OCI-LY7 (cell line): ENCODE measurements around the gene ZNF800. TPM values are rescaled to one million over a fixed set of nuclear protein-coding genes. Genes with fewer than 3 reads are reported as not detected.

Experiments used
- BruUV-seq: library from RNA; stranded (reverse); fragments of 400-500 nt; replicated peaks from 2 replicates; lab custom pipeline; 2021; lab: Mats Ljungman, UMichigan
- CTCF ChIA-PET: fragments of 300-600 bp; sonication (Branson Sonifier 250); formaldehyde crosslinking; loops from one replicate; lab custom pipeline; 2022; ENCODE audit warnings: antibody characterized with exemption; ENCODE audit not compliant: unreplicated experiment; lab: Charles Lee
- POLR2A ChIA-PET: fragments of 300-600 bp; sonication (Branson Sonifier 250); formaldehyde crosslinking; loops from one replicate; lab custom pipeline; 2022; ENCODE audit warnings: antibody characterized with exemption; lab: Charles Lee
- DNase-seq: peaks from one replicate; pipeline ENCODE4 v3.0.0-alpha.2; 2015; ENCODE audit warnings: low spot score
- H2AFZ ChIP-seq: fragments of 200-600 bp; sonication (generic), shearing (Covaris generic); 2 replicates; pipeline ENCODE4 v1.6.1; 2014; ENCODE audit warnings: mild to moderate bottlenecking, antibody characterized with exemption, low read length, moderate library complexity
- H3K27ac ChIP-seq: fragments of 200-600 bp; sonication (generic); 2 replicates; pipeline ENCODE4 v1.5.1; 2014; ENCODE audit warnings: mixed run types, low read depth, mild to moderate bottlenecking, moderate library complexity, low read length, inconsistent platforms; ENCODE audit not compliant: poor library complexity, severe bottlenecking
- H3K36me3 ChIP-seq: fragments of 200-600 bp; sonication (generic); 2 replicates; pipeline ENCODE4 v1.6.1; 2014; ENCODE audit warnings: mild to moderate bottlenecking, antibody characterized with exemption, low read length, moderate library complexity, mixed read lengths; ENCODE audit not compliant: insufficient read depth
- H3K4me1 ChIP-seq: fragments of 200-600 bp; sonication (generic); 2 replicates; pipeline ENCODE4 v1.5.1; 2014; ENCODE audit warnings: mild to moderate bottlenecking, low read length; ENCODE audit not compliant: insufficient read depth, poor library complexity, severe bottlenecking
- H3K4me2 ChIP-seq: fragments of 200-600 bp; sonication (generic); 2 replicates; pipeline ENCODE4 v1.6.1; 2014; ENCODE audit warnings: mild to moderate bottlenecking, low read length
- H3K4me3 ChIP-seq: fragments of 200-600 bp; sonication (generic); 2 replicates; pipeline ENCODE4 v1.5.1; 2014; ENCODE audit warnings: mild to moderate bottlenecking, low read depth, low read length; ENCODE audit not compliant: poor library complexity, severe bottlenecking
- H3K79me2 ChIP-seq: fragments of 200-600 bp; sonication (generic); 2 replicates; pipeline ENCODE4 v1.6.1; 2016; ENCODE audit warnings: low read depth, mild to moderate bottlenecking, low read length, moderate library complexity, mixed read lengths; ENCODE audit not compliant: insufficient read depth
- H3K9me2 ChIP-seq: fragments of 200-600 bp; sonication (generic); 2 replicates; pipeline ENCODE4 v1.6.1; 2016; ENCODE audit warnings: mild to moderate bottlenecking, low read length, mixed read lengths; ENCODE audit not compliant: insufficient read depth
- H3K9me3 ChIP-seq: fragments of 200-600 bp; sonication (generic); 2 replicates; pipeline ENCODE4 v1.6.1; 2014; ENCODE audit warnings: mild to moderate bottlenecking, mixed run types, low read length, mixed read lengths
- H4K20me1 ChIP-seq: fragments of 200-600 bp; sonication (generic); 2 replicates; pipeline ENCODE4 v1.6.1; 2014; ENCODE audit warnings: mild to moderate bottlenecking, antibody characterized with exemption, low read length, moderate library complexity, mixed read lengths; ENCODE audit not compliant: insufficient read depth
- CTCF ChIP-seq: fragments of 200-600 bp; sonication (generic); conservative IDR thresholded peaks from 2 replicates; pipeline ENCODE4 v1.5.1; 2014; ENCODE audit warnings: mild to moderate bottlenecking, antibody characterized with exemption, low read length, moderate library complexity, mixed read lengths
- EZH2phosphoT487 ChIP-seq: fragments of 200-600 bp; sonication (generic); IDR thresholded peaks from 2 replicates; pipeline ENCODE4 v1.6.1; 2018; ENCODE audit warnings: low read depth, borderline replicate concordance, mild to moderate bottlenecking, mixed run types, antibody characterized with exemption, low read length, moderate library complexity, mixed read lengths
- intact Hi-C: fragments of 100-400 bp; cut with micrococcal nuclease; formaldehyde crosslinking; loops from one replicate; pipeline ENCODE4 v1.10.0; 2022; ENCODE audit not compliant: unreplicated experiment
- total RNA-seq, 2 experiments: library from RNA; depleted of rRNA in 1 of 2; stranded (reverse); fragments of >200 nt in 1 of 2; shearing (Covaris generic) in 1 of 2; gene quantifications; 2 replicates each; pipeline ENCODE4 v1.2.3, GENCODE V29; 2014 to 2022

Gene ZNF800
- total RNA-seq, 2 experiments from 2014 or later, result 23.9 to 42.2 TPM

GRCh38 chr7:127350586-127350985 lies 41.9 kb downstream of the ZNF800 start:
- no peak overlapping the region for H3K4me2 ChIP-seq
- no TSS peak for BruUV-seq
- peaks cover 12% of the 10 kb centered on the region for H3K36me3 ChIP-seq
- intact Hi-C loops, result no loop called here
- no peaks in the 10 kb centered on the region for H3K9me3 ChIP-seq
- H3K4me3 ChIP-seq, result no peak overlapping the region
- H3K9me2 ChIP-seq, result no peaks in the 10 kb centered on the region
- no peak for TF ChIP-seq EZH2phosphoT487
- TF ChIP-seq CTCF, result no peak
- no peak overlapping the region for H3K27ac ChIP-seq
- no peaks in the 10 kb centered on the region for H4K20me1 ChIP-seq
- ChIA-PET POLR2A (interaction anchor here (1.1 kb wide), 1 partner anchor 10 kb away, joined by 3 read pairs; no protein-coding TSS in a partner anchor), CTCF (no interaction called here)
- no peaks in the 10 kb centered on the region for H3K4me1 ChIP-seq
- DNase-seq, result no peak
- no peaks in the 10 kb centered on the region for H3K79me2 ChIP-seq
- no peak overlapping the region for H2AFZ ChIP-seq

- ChIA-PET CTCF (no interaction called here), POLR2A (interaction anchor here (1.1 kb wide), 1 partner anchor 12 kb away, joined by 3 read pairs; no protein-coding TSS in a partner anchor)
- no peak for DNase-seq
- BruUV-seq, result no TSS peak
- no peak overlapping the region for H3K27ac ChIP-seq
- H3K9me3 ChIP-seq, result no peaks in the 10 kb centered on the region
- H2AFZ ChIP-seq, result no peak overlapping the region
- intact Hi-C loops, result no loop called here
- H4K20me1 ChIP-seq, result no peaks in the 10 kb centered on the region
- H3K79me2 ChIP-seq, result no peaks in the 10 kb centered on the region
- H3K4me2 ChIP-seq, result no peak overlapping the region
- no peak overlapping the region for H3K4me3 ChIP-seq
- no peaks in the 10 kb centered on the region for H3K9me2 ChIP-seq
- no peak for TF ChIP-seq EZH2phosphoT487
- no peak for TF ChIP-seq CTCF
- peaks cover 5% of the 10 kb centered on the region for H3K36me3 ChIP-seq
- H3K4me1 ChIP-seq, result no peaks in the 10 kb centered on the region
Observed at GRCh38 chr7:127349881-127350280, 42.6 kb downstream of the ZNF800 start.

DNA sequence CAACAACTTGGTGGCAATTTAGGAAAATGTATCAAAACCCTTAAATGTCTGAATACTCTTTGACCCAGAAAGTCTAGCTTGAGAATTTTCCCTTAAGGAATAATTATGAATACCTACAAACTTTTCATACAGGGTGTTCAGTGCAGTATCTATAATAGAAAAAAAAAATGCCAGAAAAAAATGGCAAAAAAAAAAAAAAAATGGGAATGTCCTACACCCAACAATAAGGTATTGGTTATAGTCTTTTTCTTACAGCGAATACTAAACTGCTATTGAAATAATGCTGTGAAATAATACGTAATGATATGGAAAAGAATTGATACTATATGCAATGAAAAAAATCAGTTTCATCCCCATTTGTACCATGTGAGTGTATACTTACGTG lies 44.3 kb downstream of the ZNF800 start:
- H3K4me1 ChIP-seq, result no peaks in the 10 kb centered on the region
- peaks cover 4% of the 10 kb centered on the region for H3K36me3 ChIP-seq
- no peaks in the 10 kb centered on the region; the same call in 1 of the 2 replicates for H3K9me3 ChIP-seq
- no peaks in the 10 kb centered on the region for H3K79me2 ChIP-seq
- ChIA-PET CTCF (no interaction called here), POLR2A (no interaction called here)
- H3K27ac ChIP-seq, result no peak overlapping the region
- DNase-seq, result no peak
- no peaks in the 10 kb centered on the region for H3K9me2 ChIP-seq
- no peak overlapping the region for H2AFZ ChIP-seq
- H3K4me2 ChIP-seq, result peak overlapping the region; percentile 33; the same call in 1 of the 2 replicates
- intact Hi-C loops, result no loop called here
- no TSS peak for BruUV-seq
- TF ChIP-seq CTCF, result no peak
- TF ChIP-seq EZH2phosphoT487, result no peak
- H3K4me3 ChIP-seq, result no peak overlapping the region
- H4K20me1 ChIP-seq, result no peaks in the 10 kb centered on the region
